HEK293 (cell line): ENCODE results near the gene RITA1.

Experiments used
- CTCF ChIA-PET: fragments of 350-600 bp; formaldehyde crosslinking; extraction: SDS; loops from one replicate; lab custom pipeline; 2021; ENCODE audit warnings: antibody characterized with exemption; lab: Yijun Ruan, JAX
- POLR2A ChIA-PET: fragments of 300-600 bp; formaldehyde crosslinking; extraction: SDS; loops from one replicate; lab custom pipeline; 2020; ENCODE audit warnings: antibody characterized with exemption, inconsistent platforms; lab: Yijun Ruan, JAX
- H3K27ac ChIP-seq: fragments of 200-500 bp; sonication (Bioruptor generic); 2 replicates; pipeline ENCODE4 v1.5.1; 2014; ENCODE audit warnings: low read depth, low read length, control low read depth, inconsistent platforms; ENCODE audit errors: extremely low read depth
- H3K36me3 ChIP-seq, 2 experiments: fragments of 200-500 bp in 1 of 2; sonication (Bioruptor generic) in 1 of 2; 1 replicate in 1 of 2; 2 replicates in 1 of 2; pipeline ENCODE4 v1.5.1; 2014 to 2017; ENCODE audit warnings: inconsistent platforms in 2 of 2, low read length in 2 of 2; ENCODE audit not compliant: control insufficient read depth in 2 of 2, insufficient read depth in 1 of 2
- H3K4me1 ChIP-seq: fragments of 200-500 bp; sonication (Bioruptor generic); 2 replicates; pipeline ENCODE4 v1.5.1; 2014; ENCODE audit warnings: mild to moderate bottlenecking, low read length, inconsistent platforms; ENCODE audit not compliant: control insufficient read depth, insufficient read depth
- H3K4me3 ChIP-seq: 2 replicates; pipeline ENCODE4 v1.5.1; 2011; ENCODE audit warnings: low read depth, mild to moderate bottlenecking, control low read depth, low read length, moderate library complexity
- H3K9me3 ChIP-seq: fragments of 200-500 bp; sonication (Bioruptor generic); 2 replicates; pipeline ENCODE4 v1.5.1; 2014; ENCODE audit warnings: low read depth, low read length, inconsistent platforms; ENCODE audit not compliant: control insufficient read depth, insufficient read depth
- TRIM28 ChIP-seq: IDR thresholded peaks from 2 replicates; pipeline ENCODE4 v1.6.1; 2011; ENCODE audit warnings: low read length, control low read depth, borderline replicate concordance
- YY2 ChIP-seq: fragments of 450-650 bp; formaldehyde crosslinking; IDR thresholded peaks from 2 replicates; pipeline ENCODE4 v1.5.1; 2016; ENCODE audit warnings: missing biosample characterization, missing genetic modification characterization
- ZBTB20 ChIP-seq: fragments of 450-650 bp; formaldehyde crosslinking; IDR thresholded peaks from 2 replicates; pipeline ENCODE4 v1.5.1; 2016; ENCODE audit warnings: missing biosample characterization, missing genetic modification characterization
- ZBTB48 ChIP-seq: fragments of 450-650 bp; formaldehyde crosslinking; IDR thresholded peaks from 2 replicates; pipeline ENCODE4 v1.5.1; 2016; ENCODE audit warnings: missing biosample characterization, missing genetic modification characterization
- ZBTB8A ChIP-seq: fragments of 450-650 bp; formaldehyde crosslinking; IDR thresholded peaks from 2 replicates; pipeline ENCODE4 v1.5.1; 2016; ENCODE audit warnings: missing biosample characterization, missing genetic modification characterization
- ZEB2 ChIP-seq: fragments of 450-650 bp; formaldehyde crosslinking; IDR thresholded peaks from 2 replicates; pipeline ENCODE4 v1.5.1; 2016; ENCODE audit warnings: missing biosample characterization, missing genetic modification characterization
- ZFP37 ChIP-seq: fragments of 450-650 bp; formaldehyde crosslinking; IDR thresholded peaks from 2 replicates; pipeline ENCODE4 v1.5.1; 2016; ENCODE audit warnings: missing biosample characterization, missing genetic modification characterization
- ZIC2 ChIP-seq: fragments of 450-650 bp; formaldehyde crosslinking; IDR thresholded peaks from 2 replicates; pipeline ENCODE4 v1.5.1; 2016; ENCODE audit warnings: missing biosample characterization, missing genetic modification characterization
- ZNF10 ChIP-seq: fragments of 450-650 bp; formaldehyde crosslinking; IDR thresholded peaks from 2 replicates; pipeline ENCODE4 v1.5.1; 2017; ENCODE audit warnings: missing biosample characterization, missing genetic modification characterization
- ZNF133 ChIP-seq: fragments of 450-650 bp; formaldehyde crosslinking; IDR thresholded peaks from 2 replicates; pipeline ENCODE4 v1.5.1; 2016; ENCODE audit warnings: missing biosample characterization, missing genetic modification characterization
- ZNF19 ChIP-seq: fragments of 450-650 bp; formaldehyde crosslinking; IDR thresholded peaks from 2 replicates; pipeline ENCODE4; 2016; ENCODE audit warnings: missing biosample characterization, missing genetic modification characterization, low read depth
- ZNF2 ChIP-seq: fragments of 450-650 bp; formaldehyde crosslinking; IDR thresholded peaks from 2 replicates; pipeline ENCODE4 v1.5.1; 2016; ENCODE audit warnings: missing biosample characterization, missing genetic modification characterization
- ZNF248 ChIP-seq: fragments of 450-650 bp; formaldehyde crosslinking; IDR thresholded peaks from 2 replicates; pipeline ENCODE4 v1.5.1; 2017; ENCODE audit warnings: missing biosample characterization, missing genetic modification characterization
- ZNF391 ChIP-seq: fragments of 450-650 bp; formaldehyde crosslinking; IDR thresholded peaks from 2 replicates; pipeline ENCODE4 v1.5.1; 2016; ENCODE audit warnings: low read depth, missing biosample characterization, missing genetic modification characterization, borderline replicate concordance
- ZNF549 ChIP-seq: fragments of 450-650 bp; IDR thresholded peaks from 2 replicates; pipeline ENCODE4 v1.5.1; 2018; ENCODE audit warnings: missing biosample characterization, missing genetic modification characterization, mild to moderate bottlenecking, inconsistent platforms, moderate library complexity
- ZNF558 ChIP-seq: fragments of 450-650 bp; formaldehyde crosslinking; IDR thresholded peaks from 2 replicates; pipeline ENCODE4 v1.5.1; 2016; ENCODE audit warnings: missing biosample characterization, missing genetic modification characterization
- ZNF660 ChIP-seq: fragments of 450-650 bp; IDR thresholded peaks from 2 replicates; pipeline ENCODE4 v1.5.1; 2018; ENCODE audit warnings: missing biosample characterization, mild to moderate bottlenecking, missing genetic modification characterization
- ZNF670 ChIP-seq: fragments of 450-650 bp; formaldehyde crosslinking; IDR thresholded peaks from 2 replicates; pipeline ENCODE4 v1.5.1; 2016; ENCODE audit warnings: missing biosample characterization, missing genetic modification characterization, low read depth
- ZNF677 ChIP-seq: fragments of 450-650 bp; IDR thresholded peaks from 2 replicates; pipeline ENCODE4 v1.5.0; 2018; ENCODE audit warnings: missing biosample characterization, mild to moderate bottlenecking, missing genetic modification characterization, moderate library complexity
- ZNF792 ChIP-seq: fragments of 450-650 bp; formaldehyde crosslinking; IDR thresholded peaks from 2 replicates; pipeline ENCODE4 v1.5.1; 2016; ENCODE audit warnings: missing biosample characterization, missing genetic modification characterization
- TF ChIP-seq, protein P1 (sequence below): fragments of 450-650 bp; formaldehyde crosslinking; IDR thresholded peaks from 2 replicates; pipeline ENCODE4 v1.5.1; 2017; ENCODE audit warnings: missing biosample characterization, missing genetic modification characterization

Gene RITA1

DNA sequence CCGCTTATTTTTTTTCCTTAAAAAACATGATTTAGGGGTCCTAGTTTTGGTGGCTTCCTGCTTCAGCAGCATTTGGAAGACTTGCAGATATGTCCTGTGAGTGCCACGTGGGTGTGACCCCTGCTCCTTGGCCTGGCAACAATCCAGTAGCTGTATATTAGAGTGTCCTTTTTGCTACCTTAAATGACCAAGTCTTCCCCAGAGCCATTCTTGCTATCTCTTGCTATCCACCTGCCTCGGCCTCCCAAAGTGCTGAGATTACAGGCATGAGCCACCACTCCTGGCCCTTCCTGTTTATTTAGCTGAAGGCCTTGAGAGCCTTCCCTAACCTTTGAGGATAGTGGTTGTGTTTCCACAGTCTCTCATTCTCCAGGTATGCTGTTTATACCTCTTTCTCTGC, 52.8 kb downstream of the RITA1 start:
- Histone ChIP-seq H3K4me1 (no peaks in the 10 kb centered on the region), H3K9me3 (no peaks in the 10 kb centered on the region), H3K36me3 (peaks cover 0 to 9% of the 10 kb centered on the region in 2 experiments; a peak in 2 of 3 replicates), H3K4me3 (no peak overlapping the region), H3K27ac (no peak overlapping the region)
- ChIA-PET CTCF (no interaction called here), POLR2A (interaction anchor here (0.5 kb wide), 1 partner anchor 63 kb away, joined by 4 read pairs; no protein-coding TSS in a partner anchor)
- TF ChIP-seq ZNF248 (tag by site-specific recombination), result no peak
- TF ChIP-seq ZNF19 (tag by site-specific recombination), result no peak
- TF ChIP-seq ZNF677 (tag by site-specific recombination), result no peak
- no peak for TF ChIP-seq ZNF391
- TF ChIP-seq ZNF133 (tag by site-specific recombination), result no peak
- no peak for TF ChIP-seq ZNF670 (tag by site-specific recombination)
- TF ChIP-seq ZNF792 (tag by site-specific recombination), result no peak
- TF ChIP-seq YY2 (tag by site-specific recombination), result no peak
- TF ChIP-seq, protein P1, sequence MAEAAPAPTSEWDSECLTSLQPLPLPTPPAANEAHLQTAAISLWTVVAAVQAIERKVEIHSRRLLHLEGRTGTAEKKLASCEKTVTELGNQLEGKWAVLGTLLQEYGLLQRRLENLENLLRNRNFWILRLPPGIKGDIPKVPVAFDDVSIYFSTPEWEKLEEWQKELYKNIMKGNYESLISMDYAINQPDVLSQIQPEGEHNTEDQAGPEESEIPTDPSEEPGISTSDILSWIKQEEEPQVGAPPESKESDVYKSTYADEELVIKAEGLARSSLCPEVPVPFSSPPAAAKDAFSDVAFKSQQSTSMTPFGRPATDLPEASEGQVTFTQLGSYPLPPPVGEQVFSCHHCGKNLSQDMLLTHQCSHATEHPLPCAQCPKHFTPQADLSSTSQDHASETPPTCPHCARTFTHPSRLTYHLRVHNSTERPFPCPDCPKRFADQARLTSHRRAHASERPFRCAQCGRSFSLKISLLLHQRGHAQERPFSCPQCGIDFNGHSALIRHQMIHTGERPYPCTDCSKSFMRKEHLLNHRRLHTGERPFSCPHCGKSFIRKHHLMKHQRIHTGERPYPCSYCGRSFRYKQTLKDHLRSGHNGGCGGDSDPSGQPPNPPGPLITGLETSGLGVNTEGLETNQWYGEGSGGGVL (tag by site-specific recombination), result no peak
- no peak for TF ChIP-seq ZNF549
- TF ChIP-seq ZBTB20 (tag by site-specific recombination), result no peak
- no peak for TF ChIP-seq ZNF558
- TF ChIP-seq ZNF2 (tag by site-specific recombination), result no peak
- no peak for TF ChIP-seq ZBTB8A
- TF ChIP-seq ZEB2, result no peak
- no peak for TF ChIP-seq ZNF10 (tag by site-specific recombination)
- TF ChIP-seq, all 188 proteins: peak for 0

DNA sequence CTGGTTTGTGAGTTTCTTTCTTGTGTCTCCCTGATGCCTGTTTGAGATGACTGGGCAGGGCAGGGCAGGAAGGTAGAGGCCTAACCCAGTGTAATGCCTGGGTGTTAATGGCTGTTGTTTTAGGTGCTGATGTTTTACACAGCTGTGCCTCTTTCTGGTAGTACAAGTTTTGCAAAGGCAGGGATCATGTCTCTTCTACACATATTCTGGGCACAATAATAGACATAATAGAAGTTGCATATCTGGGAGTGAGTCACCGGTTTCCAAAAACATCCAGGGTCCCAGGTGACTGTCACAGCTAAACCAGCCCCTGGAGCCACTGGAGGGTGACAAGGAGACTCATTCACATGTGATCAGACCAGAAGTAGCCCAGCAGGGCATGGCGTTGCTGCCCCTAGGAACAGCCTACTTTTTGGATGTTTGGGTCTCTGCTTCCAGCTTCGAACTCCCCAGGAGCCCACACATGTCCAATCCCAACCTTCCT, 53.8 kb downstream of the RITA1 start:
- H3K4me1 ChIP-seq, result no peaks in the 10 kb centered on the region
- TF ChIP-seq ZFP37 (tag by site-specific recombination) (no peak), ZIC2 (tag by site-specific recombination) (0 out of 2 replicates have a peak, but pooled peaks have one; percentile 13), ZBTB20 (tag by site-specific recombination) (peak; percentile 39; the same call in 1 of the 2 replicates), ZBTB48 (tag by site-specific recombination) (peak; percentile 73)
- ChIA-PET POLR2A (interaction anchor here (1.0 kb wide), 1 partner anchor 18 kb away, joined by 3 read pairs; the partner anchor contains the start of gene TPCN1), CTCF (interaction anchor here (0.7 kb wide), 1 partner anchor 102 kb away, joined by 3 read pairs; no protein-coding TSS in a partner anchor)
- H3K27ac ChIP-seq, result no peak overlapping the region
- no peak overlapping the region for H3K4me3 ChIP-seq
- H3K36me3 ChIP-seq, result peaks cover 0 to 5% of the 10 kb centered on the region in 2 experiments; a peak in 2 of 3 replicates
- H3K9me3 ChIP-seq, result no peaks in the 10 kb centered on the region

DNA sequence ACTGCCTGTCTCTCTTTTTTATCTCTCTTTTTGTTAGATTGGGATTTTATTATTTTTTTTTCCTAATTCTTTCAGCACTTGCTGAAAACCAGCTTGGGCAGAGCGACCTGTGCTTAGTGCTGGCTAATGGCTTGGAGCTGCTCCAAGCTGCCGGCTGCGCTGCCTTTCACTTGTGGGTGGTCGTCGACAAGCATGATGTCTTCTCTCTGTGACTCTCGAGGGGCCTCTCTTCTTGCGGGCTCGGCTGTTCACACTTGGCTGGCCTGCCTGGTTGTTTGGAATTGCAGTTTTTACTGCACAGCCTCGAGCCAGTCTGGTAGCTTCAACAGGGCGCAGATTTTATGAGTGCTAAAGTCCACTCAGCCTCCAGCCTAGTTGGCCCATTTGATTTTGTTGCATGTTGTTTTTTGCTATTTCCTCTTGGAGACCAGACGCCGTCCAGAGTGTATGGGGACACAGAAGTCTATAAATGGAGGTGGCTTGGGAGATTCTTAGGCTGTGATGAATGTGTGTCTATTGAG, 54.4 kb downstream of the RITA1 start:
- Histone ChIP-seq H3K27ac (no peak overlapping the region), H3K9me3 (no peaks in the 10 kb centered on the region), H3K4me1 (no peaks in the 10 kb centered on the region), H3K4me3 (no peak overlapping the region), H3K36me3 (peaks cover 0 to 5% of the 10 kb centered on the region in 2 experiments; a peak in 2 of 3 replicates)
- POLR2A ChIA-PET, result interaction anchor here (1.0 kb wide), 1 partner anchor 18 kb away, joined by 3 read pairs; the partner anchor contains the start of gene TPCN1
- TF ChIP-seq ZNF660 (tag by site-specific recombination) (no peak), TRIM28 (0 out of 2 replicates have a peak, but pooled peaks have one; percentile 28)
- CTCF ChIA-PET, result interaction anchor here (0.6 to 0.7 kb wide), 2 partner anchors 20 to 103 kb away, joined by 3 to 4 read pairs; no protein-coding TSS in a partner anchor
